Keratinocyte (primary cell): ENCODE data around the gene MYH13.

ENCODE experiments used
- CTCF ChIP-seq, 3 experiments: IDR thresholded peaks in 1 of 3; conservative IDR thresholded peaks in 1 of 3; optimal IDR thresholded peaks in 1 of 3; 2 replicates in 2 of 3; 3 replicates in 1 of 3; pipeline versions ENCODE3 to v1.5.1; 2011; ENCODE audit warnings: low read length in 3 of 3, mild to moderate bottlenecking in 3 of 3, moderate library complexity in 2 of 3, control low read depth in 1 of 3, inconsistent platforms in 1 of 3; ENCODE audit not compliant: insufficient read depth in 2 of 3; ENCODE audit errors: extremely low read depth in 1 of 3
- EZH2 ChIP-seq: IDR thresholded peaks from one replicate; pipeline ENCODE4 v1.6.1; 2012; ENCODE audit warnings: inconsistent platforms, mild to moderate bottlenecking, low read length, moderate library complexity

DNA sequence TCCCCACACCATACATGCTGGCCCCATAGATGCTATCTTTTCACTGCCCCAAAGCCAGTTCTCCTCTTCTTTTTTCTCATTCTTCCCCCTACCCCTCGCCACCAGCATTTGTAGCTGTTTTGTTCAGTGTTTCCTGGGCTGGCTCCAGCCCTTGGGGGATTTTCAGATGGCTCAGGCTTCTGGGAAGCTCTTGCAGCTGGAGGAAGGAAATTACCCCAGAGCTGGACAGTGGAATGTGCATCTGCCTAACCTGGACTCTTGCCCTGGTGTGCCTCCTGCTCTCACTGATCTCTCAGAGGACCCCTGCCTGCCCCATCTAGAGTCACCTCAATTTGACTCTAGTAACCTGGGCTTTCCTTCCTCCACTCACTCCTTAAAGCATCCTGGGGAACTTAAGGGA, 82.8 kb downstream of the MYH13 start:
- TF ChIP-seq CTCF (optimal IDR thresholded peaks at IDR 0.05 in 1 of 3, IDR thresholded peaks at IDR 0.05 in 1 of 3, conservative IDR thresholded peaks at IDR 0.05 in 1 of 3; ENCODE audit: extremely low read depth in 1 of 3, insufficient read depth in 2 of 3, low read length in 3 of 3) (no peak), EZH2 (no peak)
